ENCODE results near the gene SNAI3.
A peak's percentile ranks its signal among the peaks of the same experiment; 100 is the strongest.

SNAI3 gene

DNA sequence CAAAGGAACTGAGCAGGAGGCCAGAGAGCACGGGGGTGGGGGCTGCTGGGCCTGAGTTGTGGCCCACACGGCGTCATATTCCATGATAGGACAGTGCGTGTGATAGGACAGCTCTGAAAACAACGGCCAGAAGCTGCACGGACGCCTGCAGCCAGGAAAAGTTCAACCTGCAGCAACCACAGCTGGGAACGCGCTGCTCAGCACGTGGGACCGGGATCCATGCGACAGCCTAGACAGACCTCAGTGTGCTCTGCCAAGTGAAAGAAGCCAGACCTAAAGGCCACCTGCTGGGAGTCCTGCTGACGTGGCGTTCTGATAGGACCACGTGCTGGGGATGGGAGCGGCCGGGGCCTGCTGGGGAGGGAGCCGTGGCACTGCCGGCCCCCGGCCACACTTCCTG lies 41.6 kb upstream of the SNAI3 start:
- TF ChIP-seq, protein P1, sequence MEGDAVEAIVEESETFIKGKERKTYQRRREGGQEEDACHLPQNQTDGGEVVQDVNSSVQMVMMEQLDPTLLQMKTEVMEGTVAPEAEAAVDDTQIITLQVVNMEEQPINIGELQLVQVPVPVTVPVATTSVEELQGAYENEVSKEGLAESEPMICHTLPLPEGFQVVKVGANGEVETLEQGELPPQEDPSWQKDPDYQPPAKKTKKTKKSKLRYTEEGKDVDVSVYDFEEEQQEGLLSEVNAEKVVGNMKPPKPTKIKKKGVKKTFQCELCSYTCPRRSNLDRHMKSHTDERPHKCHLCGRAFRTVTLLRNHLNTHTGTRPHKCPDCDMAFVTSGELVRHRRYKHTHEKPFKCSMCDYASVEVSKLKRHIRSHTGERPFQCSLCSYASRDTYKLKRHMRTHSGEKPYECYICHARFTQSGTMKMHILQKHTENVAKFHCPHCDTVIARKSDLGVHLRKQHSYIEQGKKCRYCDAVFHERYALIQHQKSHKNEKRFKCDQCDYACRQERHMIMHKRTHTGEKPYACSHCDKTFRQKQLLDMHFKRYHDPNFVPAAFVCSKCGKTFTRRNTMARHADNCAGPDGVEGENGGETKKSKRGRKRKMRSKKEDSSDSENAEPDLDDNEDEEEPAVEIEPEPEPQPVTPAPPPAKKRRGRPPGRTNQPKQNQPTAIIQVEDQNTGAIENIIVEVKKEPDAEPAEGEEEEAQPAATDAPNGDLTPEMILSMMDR (IDR thresholded peaks at IDR 0.05; ENCODE audit: low read depth, low read length), result no peak
- peak; percentile 87 for DNase-seq
- Histone ChIP-seq H3K4me1 (peaks cover 32% of the 10 kb centered on the region), H3K36me3 (peaks cover 4% of the 10 kb centered on the region; the same call in 1 of the 2 replicates), H3K9me3 (peaks cover 3% of the 10 kb centered on the region; the same call in 1 of the 2 replicates), H3K4me3 (ENCODE audit: low read depth, low read length) (no peak overlapping the region), H3K27me3 (peaks cover 4% of the 10 kb centered on the region)

DNA sequence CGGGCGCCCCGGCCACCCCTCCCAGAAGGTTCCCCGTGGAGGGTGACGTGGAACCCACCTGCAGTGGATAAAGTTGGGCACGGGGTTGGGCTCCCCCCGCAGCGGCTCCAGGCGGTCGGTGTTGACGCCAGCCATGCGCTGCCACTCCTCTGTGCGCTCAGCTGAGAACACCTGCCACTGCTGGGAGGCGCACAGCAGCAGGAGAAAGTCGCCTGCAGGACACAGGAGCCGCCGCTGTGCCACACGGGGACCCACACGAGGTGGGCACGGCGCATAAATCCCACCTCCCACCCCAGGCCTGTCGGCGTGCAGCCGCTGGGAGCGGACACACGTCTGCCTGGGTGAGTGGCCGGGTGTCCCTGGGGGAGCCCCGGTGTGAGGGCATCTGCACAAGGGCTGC lies 40.7 kb upstream of the SNAI3 start:
- Histone ChIP-seq H3K9me3 (peaks cover 3% of the 10 kb centered on the region; the same call in 1 of the 2 replicates), H3K36me3 (peaks cover 4% of the 10 kb centered on the region; the same call in 1 of the 2 replicates), H3K4me3 (ENCODE audit: low read depth, low read length) (no peak overlapping the region), H3K4me1 (peaks cover 32% of the 10 kb centered on the region), H3K27me3 (no peaks in the 10 kb centered on the region)
- TF ChIP-seq, protein P1 (IDR thresholded peaks at IDR 0.05; ENCODE audit: low read depth, low read length), result no peak
- no peak for DNase-seq

DNA sequence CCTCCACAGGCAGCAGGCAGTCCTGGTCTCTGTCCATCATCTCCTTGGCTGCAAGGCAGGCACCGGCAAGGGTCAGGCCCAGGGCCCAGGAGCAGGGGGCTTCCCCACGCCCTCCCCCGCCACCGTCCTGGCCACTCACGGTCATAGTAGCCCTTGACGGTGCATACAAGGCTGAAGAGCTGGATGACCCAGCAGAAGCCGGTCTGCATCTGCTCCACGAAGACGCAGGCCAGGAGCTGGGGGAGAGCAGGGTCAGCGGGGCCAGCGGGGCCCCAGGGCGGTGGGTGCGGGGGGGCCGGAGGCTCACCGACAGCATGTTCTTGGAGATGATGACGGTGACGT lies 40.1 kb upstream of the SNAI3 start:
- peaks cover 29% of the 10 kb centered on the region for H3K4me1 ChIP-seq
- no peaks in the 10 kb centered on the region for H3K27me3 ChIP-seq
- no peak for DNase-seq
- TF ChIP-seq, protein P1 (IDR thresholded peaks at IDR 0.05; ENCODE audit: low read depth, low read length), result no peak
- no peak overlapping the region for H3K4me3 ChIP-seq (ENCODE audit: low read depth, low read length)
- peaks cover 3% of the 10 kb centered on the region; the same call in 1 of the 2 replicates for H3K9me3 ChIP-seq
- H3K36me3 ChIP-seq, result peaks cover 4% of the 10 kb centered on the region; the same call in 1 of the 2 replicates

DNA sequence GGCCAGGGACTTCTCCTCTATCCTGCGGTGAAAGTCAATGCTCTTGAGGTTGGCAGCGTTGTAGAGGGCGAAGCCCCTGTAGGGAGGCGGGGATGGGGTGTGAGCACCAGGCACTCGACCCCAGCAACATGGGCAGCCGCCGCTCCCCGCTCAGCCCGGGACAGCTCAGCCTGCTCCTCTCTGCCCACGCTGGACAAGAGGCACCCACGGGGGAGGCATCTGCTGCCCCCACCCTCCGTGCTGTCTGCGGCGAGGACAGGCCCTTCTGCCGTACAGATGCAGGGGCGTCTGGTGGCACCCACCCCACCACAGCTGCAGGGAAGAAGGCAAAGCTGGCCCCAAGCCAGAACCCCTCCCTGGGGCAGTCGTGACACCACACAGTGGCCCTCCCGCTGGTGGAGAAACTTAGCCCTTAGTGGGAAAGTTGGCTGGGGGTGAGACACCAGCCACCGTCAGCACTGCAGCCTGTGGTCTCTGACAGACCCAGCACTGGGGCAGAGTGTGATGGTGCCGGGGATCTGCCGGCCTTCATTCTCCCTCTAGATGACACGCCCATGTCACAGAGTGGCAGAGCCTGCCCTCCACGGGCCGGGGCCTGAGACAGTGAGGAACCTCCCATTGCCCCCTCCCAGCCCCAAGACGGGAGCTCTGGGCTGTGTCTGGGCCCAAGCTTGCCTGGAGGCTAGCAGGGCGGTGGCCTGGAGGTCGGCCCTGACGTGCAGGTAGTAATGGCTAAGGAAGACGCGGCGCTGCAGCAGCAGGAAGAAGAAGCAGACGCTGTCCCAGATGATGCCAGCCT lies 39.5 kb upstream of the SNAI3 start:
- TF ChIP-seq, protein P1 (IDR thresholded peaks at IDR 0.05; ENCODE audit: low read depth, low read length), result no peak
- peaks cover 4% of the 10 kb centered on the region; the same call in 1 of the 2 replicates for H3K36me3 ChIP-seq
- no peak for DNase-seq
- H3K27me3 ChIP-seq, result no peaks in the 10 kb centered on the region
- peaks cover 3% of the 10 kb centered on the region; the same call in 1 of the 2 replicates for H3K9me3 ChIP-seq
- H3K4me1 ChIP-seq, result peaks cover 23% of the 10 kb centered on the region
- H3K4me3 ChIP-seq (ENCODE audit: low read depth, low read length), result peak overlapping the region; percentile 14; the same call in 1 of the 2 replicates

DNA sequence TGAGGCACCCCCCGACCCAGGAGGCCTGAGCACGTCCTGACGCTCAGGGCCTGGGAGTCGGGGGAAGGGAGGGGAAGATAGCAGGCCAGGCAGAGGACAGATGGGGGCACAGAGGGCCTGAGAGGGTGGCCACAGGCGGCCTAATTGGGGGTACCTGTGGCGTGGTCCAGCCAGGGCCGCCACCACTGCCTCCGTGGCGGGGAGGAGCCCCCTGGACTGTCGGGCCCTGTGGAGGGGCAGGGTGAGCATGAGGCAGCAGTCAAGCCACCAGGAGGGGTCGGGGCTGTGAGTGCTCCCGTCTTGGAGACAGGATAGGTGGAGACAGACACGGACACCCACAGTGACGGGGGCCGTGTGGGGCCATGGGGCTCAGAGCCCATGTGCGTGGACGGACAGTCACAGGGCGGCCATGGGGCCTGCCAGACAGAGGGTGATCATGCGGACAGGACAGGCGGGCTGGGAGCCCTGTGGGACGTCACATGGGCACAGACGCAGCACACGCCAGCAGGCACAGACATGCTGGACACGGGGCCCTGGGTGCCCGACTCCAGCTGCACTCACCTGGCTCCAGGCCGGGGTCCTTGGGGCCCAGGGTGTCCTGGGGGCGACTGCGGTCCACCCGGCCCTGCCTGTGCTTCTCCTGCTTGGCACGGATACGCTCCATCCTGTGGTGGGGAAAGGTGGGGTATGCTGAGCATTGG lies 38.7 kb upstream of the SNAI3 start:
- Histone ChIP-seq H3K4me1 (peaks cover 22% of the 10 kb centered on the region), H3K27me3 (no peaks in the 10 kb centered on the region), H3K9me3 (peaks cover 3% of the 10 kb centered on the region; the same call in 1 of the 2 replicates), H3K4me3 (ENCODE audit: low read depth, low read length) (peak overlapping the region; percentile 14; the same call in 1 of the 2 replicates), H3K36me3 (peaks cover 4% of the 10 kb centered on the region; the same call in 1 of the 2 replicates)
- no peak for DNase-seq
- TF ChIP-seq, protein P1 (IDR thresholded peaks at IDR 0.05; ENCODE audit: low read depth, low read length), result no peak

Data from BE2C (cell line).